Suprapubic skin (tissue), 4 donors: Measurements from ENCODE around the gene PPM1N.

ENCODE experiments used
- CTCF ChIP-seq, 2 donors: fragments of 200-600 bp in 1 of 2; fragments of 450-650 bp in 1 of 2; sonication (generic) in 1 of 2; IDR thresholded peaks; one replicate each; pipeline ENCODE4 v1.5.1; 2016 to 2019; ENCODE audit warnings: antibody characterized with exemption in 2 of 2, mild to moderate bottlenecking in 1 of 2, moderate library complexity in 1 of 2
- POLR2A ChIP-seq, 2 donors: fragments of 450-650 bp; IDR thresholded peaks; one replicate each; pipeline ENCODE4 v1.6.1; 2017; ENCODE audit warnings: antibody characterized with exemption in 2 of 2, mild to moderate bottlenecking in 2 of 2, moderate library complexity in 2 of 2
- POLR2AphosphoS5 ChIP-seq, 3 donors: sonication (generic); formaldehyde crosslinking; IDR thresholded peaks; one replicate each; pipeline ENCODE4 v1.6.1; 2017; ENCODE audit warnings: antibody characterized with exemption in 3 of 3

DNA sequence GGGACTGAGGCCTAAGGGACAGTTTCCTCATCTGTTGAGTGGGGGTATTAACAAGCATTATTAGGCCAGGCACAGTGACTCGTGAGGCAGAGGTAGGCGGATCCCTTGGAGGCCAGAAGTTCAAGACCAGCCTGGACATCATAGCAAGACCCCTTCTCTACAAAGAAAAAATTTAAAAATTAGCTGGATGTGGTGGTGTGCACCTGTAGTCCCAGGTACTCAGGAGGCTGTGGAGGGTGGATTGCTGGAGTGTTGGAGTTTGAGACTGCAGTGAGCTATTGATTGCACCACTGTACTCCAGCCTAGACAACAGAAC lies 41.8 kb upstream of the PPM1N start:
- TF ChIP-seq CTCF (IDR thresholded peaks at IDR 0.05) (no peak), POLR2A (IDR thresholded peaks at IDR 0.05) (no peak), POLR2AphosphoS5 (IDR thresholded peaks at IDR 0.05) (no peak)
